KMS-11 (cell line): ENCODE measurements around the gene ALDH1L2.

Experiments
- H2AFZ ChIP-seq: fragments of 200-600 bp; sonication (generic); 2 replicates; pipeline ENCODE4 v1.6.1; 2016; ENCODE audit warnings: antibody characterized with exemption, mixed run types, low read depth
- H3K27ac ChIP-seq: fragments of 200-600 bp; sonication (generic); 2 replicates; pipeline ENCODE4 v1.6.1; 2016; ENCODE audit warnings: mild to moderate bottlenecking, mixed run types
- H3K27me3 ChIP-seq: fragments of 200-600 bp; sonication (generic); 2 replicates; pipeline ENCODE4 v1.6.1; 2017; ENCODE audit warnings: mild to moderate bottlenecking, low read depth, mixed run types, moderate library complexity; ENCODE audit not compliant: insufficient read depth
- H3K36me3 ChIP-seq: fragments of 200-600 bp; sonication (generic); 2 replicates; pipeline ENCODE4 v1.6.1; 2017; ENCODE audit warnings: mild to moderate bottlenecking, mixed run types; ENCODE audit not compliant: insufficient read depth
- H3K4me1 ChIP-seq: fragments of 200-600 bp; sonication (generic); 2 replicates; pipeline ENCODE4 v1.6.1; 2016; ENCODE audit warnings: mild to moderate bottlenecking, low read depth, mixed run types; ENCODE audit not compliant: poor library complexity, severe bottlenecking
- H3K4me2 ChIP-seq: fragments of 200-600 bp; sonication (generic); 2 replicates; pipeline ENCODE4 v1.7.0; 2016; ENCODE audit warnings: mild to moderate bottlenecking, mixed run types
- H3K4me3 ChIP-seq: fragments of 200-600 bp; sonication (generic); IDR thresholded peaks from 2 replicates; pipeline ENCODE4 v1.6.1; 2017; ENCODE audit warnings: low read depth, low read length, mixed read lengths; ENCODE audit not compliant: insufficient read depth
- H3K79me2 ChIP-seq: fragments of 200-600 bp; sonication (generic); 2 replicates; pipeline ENCODE4 v1.6.1; 2016; ENCODE audit warnings: low read depth, mixed run types; ENCODE audit not compliant: insufficient read depth
- H3K9ac ChIP-seq: fragments of 200-600 bp; sonication (generic); 2 replicates; pipeline ENCODE4 v1.6.1; 2016; ENCODE audit warnings: mild to moderate bottlenecking, mixed run types
- H4K20me1 ChIP-seq: fragments of 200-600 bp; sonication (generic); 2 replicates; pipeline ENCODE4 v1.6.1; 2016; ENCODE audit warnings: mild to moderate bottlenecking, mixed run types; ENCODE audit not compliant: insufficient read depth
- CTCF ChIP-seq: fragments of 200-600 bp; sonication (generic); conservative IDR thresholded peaks from 2 replicates; pipeline ENCODE4 v1.6.1; 2017; ENCODE audit warnings: low read depth, mild to moderate bottlenecking, antibody characterized with exemption, low read length, moderate library complexity, mixed read lengths

ALDH1L2 gene

GRCh38 chr12:105090361-105090760 lies 6.1 kb upstream of the ALDH1L2 start:
- no peak overlapping the region for H2AFZ ChIP-seq
- H3K79me2 ChIP-seq = no peaks in the 10 kb centered on the region
- H3K27ac ChIP-seq = no peak overlapping the region
- H3K4me3 ChIP-seq = no peak overlapping the region
- H4K20me1 ChIP-seq = no peaks in the 10 kb centered on the region
- TF ChIP-seq CTCF = no peak
- H3K4me1 ChIP-seq = no peaks in the 10 kb centered on the region
- H3K9ac ChIP-seq = no peak overlapping the region
- no peaks in the 10 kb centered on the region for H3K27me3 ChIP-seq
- no peaks in the 10 kb centered on the region for H3K36me3 ChIP-seq
- no peak overlapping the region for H3K4me2 ChIP-seq

GRCh38 chr12:105089817-105090216 lies 5.6 kb upstream of the ALDH1L2 start:
- Histone ChIP-seq H2AFZ (no peak overlapping the region), H3K36me3 (no peaks in the 10 kb centered on the region), H3K27me3 (no peaks in the 10 kb centered on the region), H3K79me2 (no peaks in the 10 kb centered on the region), H3K9ac (no peak overlapping the region), H3K4me2 (no peak overlapping the region), H3K27ac (no peak overlapping the region), H3K4me3 (no peak overlapping the region), H4K20me1 (no peaks in the 10 kb centered on the region), H3K4me1 (no peaks in the 10 kb centered on the region)
- no peak for TF ChIP-seq CTCF

GRCh38 chr12:105085501-105085900 lies 1.2 kb upstream of the ALDH1L2 start:
- H2AFZ ChIP-seq = no peak overlapping the region
- no peak overlapping the region for H3K4me2 ChIP-seq
- no peak overlapping the region for H3K4me3 ChIP-seq
- no peaks in the 10 kb centered on the region for H3K27me3 ChIP-seq
- no peak overlapping the region for H3K9ac ChIP-seq
- TF ChIP-seq CTCF = no peak
- no peak overlapping the region for H3K27ac ChIP-seq
- peaks cover 12% of the 10 kb centered on the region for H3K4me1 ChIP-seq
- no peaks in the 10 kb centered on the region for H4K20me1 ChIP-seq
- no peaks in the 10 kb centered on the region for H3K36me3 ChIP-seq
- H3K79me2 ChIP-seq = peaks cover 6% of the 10 kb centered on the region; the same call in 1 of the 2 replicates

- H3K4me2 ChIP-seq = peak overlapping the region; percentile 84
- peak overlapping the region; percentile 81 for H3K9ac ChIP-seq
- peak overlapping the region; percentile 34 for H3K4me3 ChIP-seq
- peaks cover 6% of the 10 kb centered on the region; the same call in 1 of the 2 replicates for H3K79me2 ChIP-seq
- peak overlapping the region; percentile 60 for H3K27ac ChIP-seq
- no peaks in the 10 kb centered on the region for H3K36me3 ChIP-seq
- no peak for TF ChIP-seq CTCF
- peak overlapping the region; percentile 73 for H2AFZ ChIP-seq
- no peaks in the 10 kb centered on the region for H4K20me1 ChIP-seq
- peaks cover 12% of the 10 kb centered on the region for H3K4me1 ChIP-seq
- H3K27me3 ChIP-seq = no peaks in the 10 kb centered on the region
Measured at GRCh38 chr12:105083551-105084105, 630 bp downstream of the ALDH1L2 start.
